Activated CD4-positive, alpha-beta T cell treated with anti-CD3 and anti-CD28 coated beads, Interleukin-10, Interleukin-2, amounts not matched to agents 100 ng/mL and 50 ng/mL, durations not matched to agents 16 hours and 8 hours (primary cell): ENCODE results near the gene AACS.
"Not testable (repeated sequence)": the region's sequence is repeated elsewhere in the genome, so short reads cannot be mapped to it uniquely, and the experiment has no call there.

ENCODE experiments used
- DNase-seq: peaks from one replicate; pipeline ENCODE4 v3.0.0-alpha.2; 2020

The AACS gene

GRCh38 chr12:125125271-125125670 is 60.0 kb downstream of the AACS start:
- no peak for DNase-seq

DNA sequence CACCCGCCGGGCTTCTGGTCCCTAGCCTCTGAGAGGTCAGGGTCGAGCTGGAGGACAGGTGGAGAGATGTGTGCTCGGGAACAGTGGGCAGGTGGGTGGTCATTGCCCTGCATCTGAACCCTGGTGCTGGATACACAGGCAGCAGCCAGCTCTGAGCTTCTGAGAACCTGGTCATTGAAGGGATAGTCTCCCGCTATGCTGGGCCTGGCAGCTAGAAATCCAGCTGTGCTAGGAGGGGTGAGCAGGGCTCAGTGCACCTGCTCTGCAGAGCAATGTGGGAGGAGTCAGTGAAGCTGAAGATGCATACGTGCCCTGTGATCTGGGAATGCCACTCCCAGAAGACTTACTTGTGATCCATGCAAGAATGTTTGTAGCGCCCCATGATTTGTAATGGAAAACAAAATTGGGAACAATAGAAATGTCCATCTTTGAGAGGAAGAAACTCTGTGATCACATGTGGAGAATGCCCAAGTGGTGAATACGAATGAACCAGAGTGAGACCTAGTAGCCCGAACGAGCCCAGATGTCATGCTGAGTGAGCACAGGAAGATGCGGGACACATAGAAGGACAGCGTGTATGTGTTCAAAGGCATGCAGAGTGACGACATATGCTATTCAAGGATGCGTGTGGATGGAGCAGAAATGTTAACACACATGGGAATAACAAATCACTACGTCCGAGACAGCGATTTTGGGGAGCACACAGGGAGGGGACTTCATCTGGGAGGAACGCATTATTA is 63.4 kb downstream of the AACS start:
- no peak for DNase-seq

GRCh38 chr12:125129179-125129571 is 63.9 kb downstream of the AACS start:
- no peak for DNase-seq

DNA sequence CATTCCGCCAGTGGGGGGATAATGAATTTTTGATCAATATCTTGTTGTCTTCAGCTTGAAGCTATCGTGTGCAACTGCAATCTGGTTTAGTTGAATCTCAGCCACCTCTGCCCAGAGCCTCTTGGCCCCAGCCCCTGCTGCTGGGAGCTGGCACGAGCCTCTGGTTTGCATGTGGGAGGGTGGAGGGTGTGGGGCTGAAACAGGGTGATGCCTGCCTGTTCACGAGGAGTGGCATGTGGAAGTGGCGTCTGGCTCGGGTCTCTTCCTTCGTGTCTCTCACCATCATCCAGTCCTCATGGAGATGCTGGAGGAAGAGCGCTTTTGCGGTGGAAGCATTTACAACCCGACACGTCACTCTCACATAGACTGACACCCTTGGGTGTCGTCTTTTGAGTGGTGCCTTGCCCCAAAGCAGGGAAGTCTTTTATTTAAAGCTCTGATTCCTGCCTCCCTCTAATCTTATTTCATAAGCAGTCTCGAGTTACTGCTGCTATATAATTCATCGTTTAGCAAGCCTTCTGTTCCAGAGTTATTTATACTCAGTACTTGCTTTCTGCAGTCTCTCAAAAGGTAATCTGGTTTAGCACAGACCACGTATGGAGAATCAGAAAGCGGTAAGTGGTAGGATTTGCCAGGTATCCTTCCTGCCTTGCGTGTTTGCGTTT is 64.5 kb downstream of the AACS start:
- DNase-seq = no peak

GRCh38 chr12:125131958-125132357 is 66.7 kb downstream of the AACS start:
- no peak for DNase-seq

- DNase-seq = no peak
Measured at GRCh38 chr12:125132698-125133400, 67.6 kb downstream of the AACS start.

GRCh38 chr12:125133616-125134015 is 68.4 kb downstream of the AACS start:
- DNase-seq = no peak

DNA sequence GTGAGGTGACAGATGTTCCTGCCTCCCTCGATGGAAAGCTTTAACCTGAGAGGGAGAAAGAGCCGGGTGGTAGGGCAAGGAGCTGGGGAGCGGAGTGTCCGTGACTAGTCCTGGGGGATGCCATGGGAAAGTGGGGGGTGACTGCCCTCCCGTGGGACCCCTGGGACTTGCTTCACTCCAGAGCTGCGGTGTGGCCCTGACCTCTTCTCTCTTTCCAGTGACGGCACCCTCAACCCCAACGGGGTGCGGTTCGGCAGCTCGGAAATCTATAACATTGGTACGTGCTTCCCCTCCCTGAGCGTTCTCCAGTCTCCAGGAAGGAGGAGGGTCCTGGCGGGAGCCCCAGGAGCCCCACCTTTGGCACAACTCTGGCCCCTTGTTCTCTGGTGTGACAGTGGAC is 69.3 kb downstream of the AACS start:
- no peak for DNase-seq

GRCh38 chr12:125135906-125136305 is 70.7 kb downstream of the AACS start:
- no peak for DNase-seq

- DNase-seq = no peak
Measured at GRCh38 chr12:125136702-125137101, 71.5 kb downstream of the AACS start.

DNA sequence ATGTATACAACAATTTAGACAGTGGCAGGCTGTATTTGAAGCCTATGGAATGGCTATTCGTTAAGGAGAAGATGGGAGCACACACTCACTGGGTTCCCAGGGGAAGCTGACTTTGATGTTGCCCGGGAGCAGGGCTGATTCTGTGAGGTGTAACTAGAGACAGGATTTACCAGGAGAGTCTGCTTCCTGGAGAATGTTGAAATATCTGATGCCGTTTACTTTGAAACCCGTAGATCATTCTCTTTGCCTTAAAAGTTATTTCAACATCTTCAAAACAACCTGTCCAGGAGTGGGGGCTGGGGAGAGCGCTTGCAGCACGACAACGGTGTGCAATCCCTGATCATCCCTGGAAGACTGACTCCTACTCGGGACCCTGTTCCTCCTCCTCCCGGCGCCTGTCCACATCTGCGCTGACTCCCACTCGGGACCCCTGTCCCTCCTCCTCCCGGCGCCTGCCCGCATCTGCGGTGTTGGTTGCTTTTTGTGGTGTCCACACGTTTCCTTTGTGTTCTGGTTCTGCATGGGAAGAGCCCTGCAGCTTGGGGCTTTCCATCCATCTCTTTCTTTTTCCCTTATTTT is 72.6 kb downstream of the AACS start:
- no peak for DNase-seq

GRCh38 chr12:125140279-125141209 is 75.3 kb downstream of the AACS start:
- DNase-seq = no peak

GRCh38 chr12:125141210-125141573 is 76.0 kb downstream of the AACS start:
- DNase-seq = not testable (repeated sequence)

DNA sequence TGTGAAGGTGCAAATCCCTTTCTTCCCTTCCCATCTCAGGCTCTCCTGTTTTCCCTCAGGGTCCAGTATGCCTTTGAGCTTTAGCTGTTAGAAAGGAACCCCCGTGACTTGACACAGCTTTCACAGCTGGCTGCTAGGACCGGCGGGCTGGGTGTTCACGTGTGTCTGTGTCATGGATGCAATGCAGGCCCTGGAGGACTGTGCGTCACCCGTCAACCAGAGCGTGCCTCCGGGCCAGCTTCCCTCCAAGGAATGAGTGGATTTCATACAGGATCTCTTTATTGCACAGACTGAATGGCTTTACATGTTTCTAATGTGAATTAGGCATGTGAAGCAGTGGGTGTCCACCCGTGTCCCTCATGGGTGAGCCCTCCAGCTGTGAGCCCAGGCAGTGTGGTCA is 77.4 kb downstream of the AACS start:
- no peak for DNase-seq

DNA sequence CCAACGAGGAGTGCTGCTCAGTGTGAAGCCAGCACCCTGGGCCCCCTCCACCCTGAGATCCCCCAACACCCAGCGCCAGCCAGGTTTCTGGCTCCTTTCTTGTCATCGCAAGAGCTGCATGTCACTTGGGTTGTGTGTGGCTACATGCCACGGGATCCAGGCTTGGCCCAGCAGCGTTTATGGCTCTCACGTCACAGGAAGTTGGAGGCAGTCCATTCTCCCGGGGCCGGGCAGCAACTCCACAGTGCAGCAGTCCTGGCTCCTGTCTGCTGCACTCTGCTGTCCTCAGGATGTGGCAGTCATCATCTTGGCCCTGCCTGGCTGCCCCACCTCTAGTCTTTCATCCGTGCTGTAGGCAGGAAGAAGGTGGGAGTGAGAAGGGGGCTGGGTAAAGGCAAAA is 78.3 kb downstream of the AACS start:
- DNase-seq = no peak

- no peak for DNase-seq
Measured at GRCh38 chr12:125145196-125145595, 80.0 kb downstream of the AACS start.

- DNase-seq = no peak
Measured at GRCh38 chr12:125148316-125148715, 83.1 kb downstream of the AACS start.

GRCh38 chr12:125149160-125150108 is 84.2 kb downstream of the AACS start:
- DNase-seq = no peak

- no peak for DNase-seq
Measured at GRCh38 chr12:125151284-125151683, 86.0 kb downstream of the AACS start.

- no peak for DNase-seq
Measured at GRCh38 chr12:125152463-125152862, 87.2 kb downstream of the AACS start.

- no peak for DNase-seq
Measured at GRCh38 chr12:125155366-125155765, 90.1 kb downstream of the AACS start.
